PFSK-1 (cell line): ENCODE results near the gene EYA3.

Experiments
- POLR2AphosphoS5 ChIP-seq: IDR thresholded peaks from 2 replicates; pipeline ENCODE4 v1.6.1; 2012; ENCODE audit warnings: low read depth, mild to moderate bottlenecking, control low read depth, low read length, moderate library complexity
- SIN3A ChIP-seq: IDR thresholded peaks from 2 replicates; pipeline ENCODE4 v1.6.1; 2012; ENCODE audit warnings: mild to moderate bottlenecking, low read length, moderate library complexity, borderline replicate concordance; ENCODE audit not compliant: insufficient read depth
- TAF1 ChIP-seq: IDR thresholded peaks from 2 replicates; pipeline ENCODE4 v1.6.1; 2012; ENCODE audit warnings: low read length, control low read depth, borderline replicate concordance; ENCODE audit not compliant: insufficient read depth
- TF ChIP-seq, protein P1 (sequence below), 2 experiments: IDR thresholded peaks; 2 replicates each; pipeline versions ENCODE4 v1.6.1 to v1.8.0; 2011 to 2012; ENCODE audit warnings: low read depth in 2 of 2, low read length in 2 of 2, control low read depth in 1 of 2, inconsistent platforms in 1 of 2, mild to moderate bottlenecking in 1 of 2, moderate library complexity in 1 of 2; ENCODE audit not compliant: insufficient read depth in 1 of 2

DNA sequence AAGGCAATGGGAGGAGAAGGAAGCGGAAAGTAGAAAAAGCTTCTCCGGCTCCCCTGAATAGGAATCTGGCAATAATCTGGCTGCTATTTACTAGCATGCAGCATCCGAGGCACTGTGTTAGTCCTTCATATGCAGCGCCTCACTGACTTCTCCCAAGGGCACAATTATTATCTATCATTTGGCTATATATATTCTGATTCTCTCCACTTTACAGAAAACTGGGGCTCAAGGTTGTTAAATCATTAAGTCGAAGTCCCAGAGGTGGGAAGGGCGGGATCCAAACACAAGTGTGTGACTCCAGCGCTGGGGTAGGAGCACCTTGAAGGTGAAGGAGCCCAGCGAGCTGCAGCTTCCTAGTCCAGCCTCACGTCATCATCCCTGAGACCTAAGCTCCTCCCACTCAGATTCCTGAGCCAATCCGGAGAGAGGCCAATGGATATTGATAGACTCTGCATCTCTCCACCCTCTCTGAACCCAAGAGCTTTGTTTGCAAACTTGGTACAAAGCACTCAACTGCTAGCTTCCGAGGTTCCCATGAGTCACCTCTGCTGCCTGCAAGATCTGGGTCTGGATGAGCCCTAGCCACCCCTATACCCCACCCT is 16.6 kb upstream of the EYA3 start:
- TF ChIP-seq, protein P1, sequence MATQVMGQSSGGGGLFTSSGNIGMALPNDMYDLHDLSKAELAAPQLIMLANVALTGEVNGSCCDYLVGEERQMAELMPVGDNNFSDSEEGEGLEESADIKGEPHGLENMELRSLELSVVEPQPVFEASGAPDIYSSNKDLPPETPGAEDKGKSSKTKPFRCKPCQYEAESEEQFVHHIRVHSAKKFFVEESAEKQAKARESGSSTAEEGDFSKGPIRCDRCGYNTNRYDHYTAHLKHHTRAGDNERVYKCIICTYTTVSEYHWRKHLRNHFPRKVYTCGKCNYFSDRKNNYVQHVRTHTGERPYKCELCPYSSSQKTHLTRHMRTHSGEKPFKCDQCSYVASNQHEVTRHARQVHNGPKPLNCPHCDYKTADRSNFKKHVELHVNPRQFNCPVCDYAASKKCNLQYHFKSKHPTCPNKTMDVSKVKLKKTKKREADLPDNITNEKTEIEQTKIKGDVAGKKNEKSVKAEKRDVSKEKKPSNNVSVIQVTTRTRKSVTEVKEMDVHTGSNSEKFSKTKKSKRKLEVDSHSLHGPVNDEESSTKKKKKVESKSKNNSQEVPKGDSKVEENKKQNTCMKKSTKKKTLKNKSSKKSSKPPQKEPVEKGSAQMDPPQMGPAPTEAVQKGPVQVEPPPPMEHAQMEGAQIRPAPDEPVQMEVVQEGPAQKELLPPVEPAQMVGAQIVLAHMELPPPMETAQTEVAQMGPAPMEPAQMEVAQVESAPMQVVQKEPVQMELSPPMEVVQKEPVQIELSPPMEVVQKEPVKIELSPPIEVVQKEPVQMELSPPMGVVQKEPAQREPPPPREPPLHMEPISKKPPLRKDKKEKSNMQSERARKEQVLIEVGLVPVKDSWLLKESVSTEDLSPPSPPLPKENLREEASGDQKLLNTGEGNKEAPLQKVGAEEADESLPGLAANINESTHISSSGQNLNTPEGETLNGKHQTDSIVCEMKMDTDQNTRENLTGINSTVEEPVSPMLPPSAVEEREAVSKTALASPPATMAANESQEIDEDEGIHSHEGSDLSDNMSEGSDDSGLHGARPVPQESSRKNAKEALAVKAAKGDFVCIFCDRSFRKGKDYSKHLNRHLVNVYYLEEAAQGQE (IDR thresholded peaks at IDR 0.05; ENCODE audit: insufficient read depth in 1 of 2, low read depth in 2 of 2, low read length in 2 of 2): no peak
- TF ChIP-seq POLR2AphosphoS5: no peak
- TF ChIP-seq TAF1: no peak
- no peak for TF ChIP-seq SIN3A
